GM23338 (cell line): ENCODE measurements around the gene NUDT16L1. TPM values are rescaled to one million over a fixed set of nuclear protein-coding genes. Genes with fewer than 3 reads are reported as not detected.

Experiments
- ATAC-seq: fragments of 200-7000 bp; cut with Tn5 transposase; 3 replicates; pipeline ENCODE4 v1.9.1; 2020
- DNase-seq: peaks from one replicate; pipeline ENCODE4 v3.0.0-alpha.2; 2015; ENCODE audit warnings: low spot score
- H2AFZ ChIP-seq: fragments of 200-600 bp; sonication (generic); 2 replicates; pipeline ENCODE4 v1.8.0; 2016; ENCODE audit warnings: antibody characterized with exemption, mild to moderate bottlenecking, moderate library complexity
- H3F3A ChIP-seq: fragments of 200-600 bp; sonication (generic); replicated peaks from 2 replicates; pipeline ENCODE4 v1.8.0; 2017; ENCODE audit warnings: antibody characterized with exemption, mixed run types, low read depth
- H3K27ac ChIP-seq: fragments of 200-600 bp; sonication (generic); 2 replicates; pipeline ENCODE4 v1.6.1; 2016; ENCODE audit warnings: low read depth
- H3K27me3 ChIP-seq: fragments of 200-600 bp; sonication (generic); 2 replicates; pipeline ENCODE4 v1.8.0; 2016; ENCODE audit warnings: mild to moderate bottlenecking, mixed run types, moderate library complexity; ENCODE audit not compliant: insufficient read depth
- H3K36me3 ChIP-seq: fragments of 200-600 bp; sonication (generic); 2 replicates; pipeline ENCODE4 v1.8.0; 2016; ENCODE audit warnings: mild to moderate bottlenecking; ENCODE audit not compliant: insufficient read depth
- H3K4me1 ChIP-seq: fragments of 200-600 bp; sonication (generic); 2 replicates; pipeline ENCODE4 v1.8.0; 2016; ENCODE audit warnings: mild to moderate bottlenecking, moderate library complexity; ENCODE audit not compliant: insufficient read depth
- H3K4me2 ChIP-seq: fragments of 200-600 bp; sonication (generic); 2 replicates; pipeline ENCODE4 v1.7.1; 2017; ENCODE audit warnings: mixed run types
- H3K4me3 ChIP-seq: fragments of 200-600 bp; sonication (generic); 2 replicates; pipeline ENCODE4 v1.6.1; 2016; ENCODE audit warnings: mixed run types
- H3K79me2 ChIP-seq: fragments of 200-600 bp; sonication (generic); replicated peaks from 2 replicates; pipeline ENCODE4 v1.8.0; 2017; ENCODE audit warnings: mild to moderate bottlenecking; ENCODE audit not compliant: insufficient read depth
- H3K9me2 ChIP-seq: fragments of 200-600 bp; sonication (generic); 2 replicates; pipeline ENCODE4 v1.8.0; 2017; ENCODE audit not compliant: insufficient read depth
- H4K20me1 ChIP-seq: fragments of 200-600 bp; sonication (generic); replicated peaks from 2 replicates; pipeline ENCODE4 v1.8.0; 2017; ENCODE audit warnings: mild to moderate bottlenecking; ENCODE audit not compliant: insufficient read depth
- H3K27ac Mint-ChIP-seq: 2 replicates; pipeline ENCODE4 v1.8.0; 2020; ENCODE audit warnings: inconsistent platforms, mild to moderate bottlenecking, moderate library complexity, mixed read lengths
- H3K27me3 Mint-ChIP-seq: 3 replicates; pipeline ENCODE4 v1.8.0; 2022; ENCODE audit warnings: low read depth, mild to moderate bottlenecking, moderate library complexity, mixed read lengths, inconsistent platforms; ENCODE audit not compliant: insufficient read depth, poor library complexity
- H3K36me3 Mint-ChIP-seq: 3 replicates; pipeline ENCODE4 v1.8.0; 2021; ENCODE audit warnings: low read depth, mild to moderate bottlenecking, inconsistent platforms, moderate library complexity, mixed read lengths
- H3K4me1 Mint-ChIP-seq: 3 replicates; pipeline ENCODE4 v1.8.0; 2020; ENCODE audit warnings: mild to moderate bottlenecking, inconsistent platforms, mixed read lengths
- H3K4me3 Mint-ChIP-seq: 3 replicates; pipeline ENCODE4 v1.8.0; 2021; ENCODE audit warnings: moderate library complexity, mild to moderate bottlenecking, inconsistent platforms, mixed read lengths
- H3K9me3 Mint-ChIP-seq: 3 replicates; pipeline ENCODE4 v1.8.0; 2020; ENCODE audit warnings: moderate library complexity, mild to moderate bottlenecking, inconsistent platforms, mixed read lengths
- CTCF ChIP-seq, 2 experiments: fragments of 200-600 bp in 1 of 2; sonication (generic) in 1 of 2; conservative IDR thresholded peaks; 2 replicates each; pipeline versions ENCODE4 v1.5.1 to v1.6.1; 2016 to 2017; ENCODE audit warnings: antibody characterized with exemption in 2 of 2, low read depth in 2 of 2, mild to moderate bottlenecking in 2 of 2, moderate library complexity in 1 of 2
- EZH2 ChIP-seq: fragments of 200-600 bp; sonication (generic); IDR thresholded peaks from one replicate; pipeline ENCODE4 v1.8.0; 2017; ENCODE audit warnings: antibody characterized with exemption, mild to moderate bottlenecking, low read depth; ENCODE audit not compliant: unreplicated experiment
- EZH2phosphoT487 ChIP-seq: fragments of 200-600 bp; sonication (generic); IDR thresholded peaks from one replicate; pipeline ENCODE4 v1.8.1; 2018; ENCODE audit warnings: antibody characterized with exemption; ENCODE audit not compliant: unreplicated experiment
- NANOG ChIP-seq: IDR thresholded peaks from 2 replicates; pipeline ENCODE4 v1.6.1; 2016; ENCODE audit warnings: antibody characterized with exemption, borderline replicate concordance
- POLR2AphosphoS5 ChIP-seq: IDR thresholded peaks from 2 replicates; pipeline ENCODE4 v1.6.1; 2016; ENCODE audit warnings: antibody characterized with exemption, low read depth
- REST ChIP-seq: IDR thresholded peaks from one replicate; pipeline ENCODE4 v1.6.1; 2018; ENCODE audit warnings: antibody characterized with exemption; ENCODE audit not compliant: unreplicated experiment
- ZNF114 ChIP-seq: fragments of 250-450 bp; sonication (Bioruptor Pico); IDR thresholded peaks from 2 replicates; pipeline ENCODE4 v1.5.0; 2020; ENCODE audit warnings: mild to moderate bottlenecking, moderate library complexity
- ZNF331 ChIP-seq: fragments of 250-450 bp; sonication (Bioruptor Pico); IDR thresholded peaks from 2 replicates; pipeline ENCODE4 v1.5.0; 2020; ENCODE audit warnings: low read depth, mild to moderate bottlenecking, moderate library complexity
- polyA plus RNA-seq: library from polyadenylated mRNA; unstranded; fragments of >200 nt; fragmentation: Nextera tagmentation; extraction: Ambion mirVana; gene quantifications from 2 replicates; pipeline ENCODE4 v1.2.1, GENCODE V29; 2016
- total RNA-seq: library from RNA; depleted of rRNA; stranded (reverse); fragments of >200 nt; shearing (Covaris generic); gene quantifications from 2 replicates; pipeline ENCODE4 v1.2.3, GENCODE V29; 2014
- TF ChIP-seq, protein P1 (sequence below): fragments of 250-450 bp; sonication (Bioruptor Pico); IDR thresholded peaks from 2 replicates; pipeline ENCODE4 v1.5.0; 2020; ENCODE audit warnings: mild to moderate bottlenecking, moderate library complexity

NUDT16L1 gene
- total and polyA plus RNA-seq, 2 experiments from 2014 or later, result 37.1 to 80.4 TPM

- TF ChIP-seq, protein P1, sequence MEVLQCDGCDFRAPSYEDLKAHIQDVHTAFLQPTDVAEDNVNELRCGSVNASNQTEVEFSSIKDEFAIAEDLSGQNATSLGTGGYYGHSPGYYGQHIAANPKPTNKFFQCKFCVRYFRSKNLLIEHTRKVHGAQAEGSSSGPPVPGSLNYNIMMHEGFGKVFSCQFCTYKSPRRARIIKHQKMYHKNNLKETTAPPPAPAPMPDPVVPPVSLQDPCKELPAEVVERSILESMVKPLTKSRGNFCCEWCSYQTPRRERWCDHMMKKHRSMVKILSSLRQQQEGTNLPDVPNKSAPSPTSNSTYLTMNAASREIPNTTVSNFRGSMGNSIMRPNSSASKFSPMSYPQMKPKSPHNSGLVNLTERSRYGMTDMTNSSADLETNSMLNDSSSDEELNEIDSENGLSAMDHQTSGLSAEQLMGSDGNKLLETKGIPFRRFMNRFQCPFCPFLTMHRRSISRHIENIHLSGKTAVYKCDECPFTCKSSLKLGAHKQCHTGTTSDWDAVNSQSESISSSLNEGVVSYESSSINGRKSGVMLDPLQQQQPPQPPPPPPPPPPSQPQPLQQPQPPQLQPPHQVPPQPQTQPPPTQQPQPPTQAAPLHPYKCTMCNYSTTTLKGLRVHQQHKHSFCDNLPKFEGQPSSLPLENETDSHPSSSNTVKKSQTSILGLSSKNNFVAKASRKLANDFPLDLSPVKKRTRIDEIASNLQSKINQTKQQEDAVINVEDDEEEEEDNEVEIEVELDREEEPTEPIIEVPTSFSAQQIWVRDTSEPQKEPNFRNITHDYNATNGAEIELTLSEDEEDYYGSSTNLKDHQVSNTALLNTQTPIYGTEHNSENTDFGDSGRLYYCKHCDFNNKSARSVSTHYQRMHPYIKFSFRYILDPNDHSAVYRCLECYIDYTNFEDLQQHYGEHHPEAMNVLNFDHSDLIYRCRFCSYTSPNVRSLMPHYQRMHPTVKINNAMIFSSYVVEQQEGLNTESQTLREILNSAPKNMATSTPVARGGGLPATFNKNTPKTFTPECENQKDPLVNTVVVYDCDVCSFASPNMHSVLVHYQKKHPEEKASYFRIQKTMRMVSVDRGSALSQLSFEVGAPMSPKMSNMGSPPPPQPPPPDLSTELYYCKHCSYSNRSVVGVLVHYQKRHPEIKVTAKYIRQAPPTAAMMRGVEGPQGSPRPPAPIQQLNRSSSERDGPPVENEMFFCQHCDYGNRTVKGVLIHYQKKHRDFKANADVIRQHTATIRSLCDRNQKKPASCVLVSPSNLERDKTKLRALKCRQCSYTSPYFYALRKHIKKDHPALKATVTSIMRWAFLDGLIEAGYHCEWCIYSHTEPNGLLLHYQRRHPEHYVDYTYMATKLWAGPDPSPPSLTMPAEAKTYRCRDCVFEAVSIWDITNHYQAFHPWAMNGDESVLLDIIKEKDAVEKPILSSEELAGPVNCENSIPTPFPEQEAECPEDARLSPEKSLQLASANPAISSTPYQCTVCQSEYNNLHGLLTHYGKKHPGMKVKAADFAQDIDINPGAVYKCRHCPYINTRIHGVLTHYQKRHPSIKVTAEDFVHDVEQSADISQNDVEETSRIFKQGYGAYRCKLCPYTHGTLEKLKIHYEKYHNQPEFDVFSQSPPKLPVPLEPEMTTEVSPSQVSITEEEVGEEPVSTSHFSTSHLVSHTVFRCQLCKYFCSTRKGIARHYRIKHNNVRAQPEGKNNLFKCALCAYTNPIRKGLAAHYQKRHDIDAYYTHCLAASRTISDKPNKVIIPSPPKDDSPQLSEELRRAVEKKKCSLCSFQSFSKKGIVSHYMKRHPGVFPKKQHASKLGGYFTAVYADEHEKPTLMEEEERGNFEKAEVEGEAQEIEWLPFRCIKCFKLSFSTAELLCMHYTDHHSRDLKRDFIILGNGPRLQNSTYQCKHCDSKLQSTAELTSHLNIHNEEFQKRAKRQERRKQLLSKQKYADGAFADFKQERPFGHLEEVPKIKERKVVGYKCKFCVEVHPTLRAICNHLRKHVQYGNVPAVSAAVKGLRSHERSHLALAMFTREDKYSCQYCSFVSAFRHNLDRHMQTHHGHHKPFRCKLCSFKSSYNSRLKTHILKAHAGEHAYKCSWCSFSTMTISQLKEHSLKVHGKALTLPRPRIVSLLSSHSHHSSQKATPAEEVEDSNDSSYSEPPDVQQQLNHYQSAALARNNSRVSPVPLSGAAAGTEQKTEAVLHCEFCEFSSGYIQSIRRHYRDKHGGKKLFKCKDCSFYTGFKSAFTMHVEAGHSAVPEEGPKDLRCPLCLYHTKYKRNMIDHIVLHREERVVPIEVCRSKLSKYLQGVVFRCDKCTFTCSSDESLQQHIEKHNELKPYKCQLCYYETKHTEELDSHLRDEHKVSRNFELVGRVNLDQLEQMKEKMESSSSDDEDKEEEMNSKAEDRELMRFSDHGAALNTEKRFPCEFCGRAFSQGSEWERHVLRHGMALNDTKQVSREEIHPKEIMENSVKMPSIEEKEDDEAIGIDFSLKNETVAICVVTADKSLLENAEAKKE, result no peak
- no peak for TF ChIP-seq REST
Observed at GRCh38 chr16:4661661-4662060, 31.7 kb upstream of the NUDT16L1 start (continued).

DNA sequence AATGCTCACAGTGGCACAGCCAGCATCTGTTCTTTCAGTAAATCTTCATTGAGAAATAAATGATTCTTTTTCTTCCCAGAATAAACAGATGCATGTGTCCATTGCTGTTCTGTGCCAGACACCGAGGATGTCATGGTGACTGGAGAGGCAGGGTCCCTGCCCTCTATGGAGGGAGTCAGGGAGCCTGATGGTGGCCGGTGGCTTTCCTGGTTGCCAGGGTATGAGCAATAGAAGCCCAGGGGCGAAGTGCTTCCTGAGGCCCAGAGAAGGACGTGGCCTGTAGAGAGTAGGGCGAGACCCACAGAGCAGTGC, 29.9 kb upstream of the NUDT16L1 start:
- Histone ChIP-seq H2AFZ (no peak overlapping the region), H3K27ac (peak overlapping the region; percentile 69), H3K4me2 (no peak overlapping the region), H3K4me1 (no peaks in the 10 kb centered on the region), H3K36me3 (peaks cover 2% of the 10 kb centered on the region), H3K27me3 (no peaks in the 10 kb centered on the region), H4K20me1 (0 out of 2 replicates have a peak, but pooled peaks cover 4% of the 10 kb centered on the region), H3K4me3 (no peak overlapping the region), H3K9me2 (no peaks in the 10 kb centered on the region), H3K79me2 (no peaks in the 10 kb centered on the region; the same call in 1 of the 2 replicates), H3F3A (0 out of 2 replicates have a peak, but pooled peaks cover 7% of the 10 kb centered on the region)
- Mint-ChIP-seq H3K9me3 (no peaks in the 10 kb centered on the region), H3K4me3 (no peak overlapping the region), H3K27me3 (peaks cover 5% of the 10 kb centered on the region), H3K27ac (no peak overlapping the region), H3K4me1 (peaks cover 3% of the 10 kb centered on the region; the same call in 1 of the 3 replicates), H3K36me3 (peaks cover 14% of the 10 kb centered on the region; the same call in 2 of the 3 replicates)
- no peak for DNase-seq
- ATAC-seq, result no peak
- TF ChIP-seq NANOG (no peak), ZNF331 (no peak), POLR2AphosphoS5 (no peak), ZNF114 (CRISPR knock-in tag) (no peak), EZH2 (no peak), EZH2phosphoT487 (no peak), CTCF (conservative IDR thresholded peaks at IDR 0.05; ENCODE audit: low read depth in 2 of 2) (no peak), REST (no peak)
